ENCODE results near the gene TMPRSS12.

GRCh38 chr12:50828886-50829285 is 13.8 kb upstream of the TMPRSS12 start:
- TF ChIP-seq, protein P1, sequence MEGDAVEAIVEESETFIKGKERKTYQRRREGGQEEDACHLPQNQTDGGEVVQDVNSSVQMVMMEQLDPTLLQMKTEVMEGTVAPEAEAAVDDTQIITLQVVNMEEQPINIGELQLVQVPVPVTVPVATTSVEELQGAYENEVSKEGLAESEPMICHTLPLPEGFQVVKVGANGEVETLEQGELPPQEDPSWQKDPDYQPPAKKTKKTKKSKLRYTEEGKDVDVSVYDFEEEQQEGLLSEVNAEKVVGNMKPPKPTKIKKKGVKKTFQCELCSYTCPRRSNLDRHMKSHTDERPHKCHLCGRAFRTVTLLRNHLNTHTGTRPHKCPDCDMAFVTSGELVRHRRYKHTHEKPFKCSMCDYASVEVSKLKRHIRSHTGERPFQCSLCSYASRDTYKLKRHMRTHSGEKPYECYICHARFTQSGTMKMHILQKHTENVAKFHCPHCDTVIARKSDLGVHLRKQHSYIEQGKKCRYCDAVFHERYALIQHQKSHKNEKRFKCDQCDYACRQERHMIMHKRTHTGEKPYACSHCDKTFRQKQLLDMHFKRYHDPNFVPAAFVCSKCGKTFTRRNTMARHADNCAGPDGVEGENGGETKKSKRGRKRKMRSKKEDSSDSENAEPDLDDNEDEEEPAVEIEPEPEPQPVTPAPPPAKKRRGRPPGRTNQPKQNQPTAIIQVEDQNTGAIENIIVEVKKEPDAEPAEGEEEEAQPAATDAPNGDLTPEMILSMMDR (IDR thresholded peaks at IDR 0.05): no peak
- no peak for TF ChIP-seq POLR2A (IDR thresholded peaks at IDR 0.05)
